ENCODE measurements around the gene TP53I13. TPM values are rescaled to one million over a fixed set of nuclear protein-coding genes. Genes with fewer than 3 reads are reported as not detected.

Gene TP53I13
- total RNA-seq, 1 experiment from 2014 or later: 45.8 TPM

DNA sequence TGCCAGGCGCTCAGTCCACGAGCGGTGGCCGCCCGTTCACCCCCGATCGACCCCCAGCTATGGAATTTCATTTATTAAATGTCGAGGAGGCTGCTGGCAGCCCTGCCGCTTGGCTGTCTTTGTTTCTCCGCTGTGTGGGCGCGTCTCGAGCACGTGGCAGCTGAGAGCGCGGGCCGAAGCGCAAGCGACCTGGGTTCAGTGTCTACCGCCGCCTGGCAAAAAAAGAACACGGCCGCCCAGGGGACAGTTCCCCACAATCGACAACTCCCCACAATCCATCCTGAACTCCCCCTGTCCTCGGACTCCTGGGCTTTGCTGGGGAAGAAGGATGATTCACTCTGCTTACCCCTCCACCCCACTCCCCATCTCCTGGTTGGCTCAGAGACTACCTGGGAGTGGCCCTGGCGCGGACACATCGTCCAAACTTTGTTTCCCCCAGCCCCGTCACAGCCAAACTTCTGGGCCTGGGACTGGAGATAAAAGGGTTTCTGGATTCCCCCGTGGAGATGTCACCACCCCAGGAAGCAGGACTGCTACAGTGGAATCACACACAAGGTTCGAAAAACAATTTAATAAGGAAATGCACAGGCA, 22.7 kb downstream of the TP53I13 start:
- DNase-seq: peak; percentile 91
- Histone ChIP-seq H3K36me3 (replicated peaks; ENCODE audit: control insufficient read depth, insufficient read depth, low read length) (no peaks in the 10 kb centered on the region), H3K27me3 (ENCODE audit: control insufficient read depth, insufficient read depth, low read length) (peaks cover 24% of the 10 kb centered on the region), H3K4me3 (ENCODE audit: insufficient read depth, low read depth, low read length) (peak overlapping the region; percentile 70)

DNA sequence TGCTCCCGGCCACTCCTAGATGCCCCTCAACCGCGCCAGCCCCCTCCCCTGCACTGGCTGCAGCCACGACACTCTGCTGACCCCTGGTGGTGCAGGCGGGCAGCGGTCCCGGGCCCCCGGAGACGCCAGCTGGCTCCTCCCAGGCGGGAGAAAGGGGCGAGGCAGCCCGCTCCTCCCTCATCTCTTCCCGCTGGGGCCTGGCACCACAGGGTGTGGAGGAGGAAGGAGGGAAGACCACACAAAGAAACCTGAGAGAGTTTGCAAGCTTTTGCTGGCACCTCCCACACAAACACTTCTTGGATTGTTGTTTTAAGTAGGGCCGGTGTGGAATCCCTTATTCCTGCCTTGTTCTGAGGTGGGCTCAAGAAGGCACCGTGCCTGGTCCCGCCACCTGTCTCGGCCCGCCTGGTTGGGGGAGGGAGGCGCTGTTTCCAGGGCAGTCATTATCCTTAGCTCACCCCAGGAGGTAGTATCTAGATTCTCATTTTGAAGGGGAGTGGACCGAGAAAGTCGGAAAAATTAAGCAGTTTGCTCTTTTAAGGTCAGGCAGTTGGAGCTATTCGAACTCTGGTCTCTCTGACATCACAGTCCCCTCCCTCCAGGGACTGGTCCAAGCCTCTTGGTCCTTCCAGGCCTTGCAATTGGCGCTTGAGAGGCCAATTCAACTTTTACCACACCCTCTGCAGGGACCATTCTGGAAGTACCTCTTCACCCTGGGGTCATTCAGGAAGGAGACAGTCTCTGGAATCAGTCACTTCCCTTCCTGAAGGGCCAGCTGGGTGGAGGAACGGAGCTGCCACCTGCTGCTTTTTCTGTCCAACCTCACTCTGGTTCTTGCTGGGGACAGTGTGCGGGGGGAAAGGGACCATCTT, 23.5 kb downstream of the TP53I13 start:
- Histone ChIP-seq H3K27me3 (ENCODE audit: control insufficient read depth, insufficient read depth, low read length) (peaks cover 24% of the 10 kb centered on the region), H3K4me3 (ENCODE audit: insufficient read depth, low read depth, low read length) (peak overlapping the region; percentile 70), H3K36me3 (replicated peaks; ENCODE audit: control insufficient read depth, insufficient read depth, low read length) (no peaks in the 10 kb centered on the region)
- DNase-seq: peak; percentile 99

DNA sequence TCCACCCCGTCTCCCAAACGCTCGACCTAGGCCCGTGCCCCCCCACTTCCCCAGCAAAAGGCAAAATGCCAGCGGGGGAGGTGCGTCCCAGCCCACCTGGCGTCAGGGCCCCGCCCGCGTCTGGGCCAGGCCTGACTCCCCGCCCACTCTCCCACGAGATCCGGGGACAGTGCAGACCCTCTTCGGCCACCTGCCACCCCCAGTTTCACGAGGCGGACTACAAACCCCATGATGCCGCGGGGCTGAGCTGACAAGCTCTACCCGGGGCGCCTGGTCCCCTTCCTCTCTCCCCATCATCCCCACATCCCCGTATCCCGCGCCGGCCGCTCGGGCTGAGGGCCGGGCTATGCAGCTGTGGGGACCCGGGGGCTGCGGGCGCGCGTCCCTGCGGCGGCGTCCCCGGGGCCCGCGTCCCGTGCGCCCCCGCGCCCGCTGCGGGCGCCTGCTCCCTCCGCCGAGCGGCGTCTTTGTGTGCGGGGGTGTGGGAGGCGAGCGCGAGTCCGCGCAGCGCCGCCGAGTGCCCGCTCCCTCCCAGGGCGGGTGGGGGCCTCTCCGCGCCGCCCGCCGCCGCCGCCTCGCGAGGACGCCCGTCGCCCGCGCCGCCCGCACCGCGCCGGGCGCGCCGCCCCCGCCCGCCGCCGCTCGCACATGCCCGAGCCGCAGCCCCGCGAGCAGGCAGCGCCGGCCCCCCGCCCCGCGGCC, 24.5 kb downstream of the TP53I13 start, which contains the start of gene ANKRD13B:
ANKRD13B (plus strand) TSS at position 283 of the 702 bp plus-strand sequence. CDS start 490 bp downstream, outside the sequence.
- DNase-seq: peak; percentile 85
- H3K36me3 ChIP-seq (replicated peaks; ENCODE audit: control insufficient read depth, insufficient read depth, low read length): no peaks in the 10 kb centered on the region
- peaks cover 24% of the 10 kb centered on the region for H3K27me3 ChIP-seq (ENCODE audit: control insufficient read depth, insufficient read depth, low read length)

DNA sequence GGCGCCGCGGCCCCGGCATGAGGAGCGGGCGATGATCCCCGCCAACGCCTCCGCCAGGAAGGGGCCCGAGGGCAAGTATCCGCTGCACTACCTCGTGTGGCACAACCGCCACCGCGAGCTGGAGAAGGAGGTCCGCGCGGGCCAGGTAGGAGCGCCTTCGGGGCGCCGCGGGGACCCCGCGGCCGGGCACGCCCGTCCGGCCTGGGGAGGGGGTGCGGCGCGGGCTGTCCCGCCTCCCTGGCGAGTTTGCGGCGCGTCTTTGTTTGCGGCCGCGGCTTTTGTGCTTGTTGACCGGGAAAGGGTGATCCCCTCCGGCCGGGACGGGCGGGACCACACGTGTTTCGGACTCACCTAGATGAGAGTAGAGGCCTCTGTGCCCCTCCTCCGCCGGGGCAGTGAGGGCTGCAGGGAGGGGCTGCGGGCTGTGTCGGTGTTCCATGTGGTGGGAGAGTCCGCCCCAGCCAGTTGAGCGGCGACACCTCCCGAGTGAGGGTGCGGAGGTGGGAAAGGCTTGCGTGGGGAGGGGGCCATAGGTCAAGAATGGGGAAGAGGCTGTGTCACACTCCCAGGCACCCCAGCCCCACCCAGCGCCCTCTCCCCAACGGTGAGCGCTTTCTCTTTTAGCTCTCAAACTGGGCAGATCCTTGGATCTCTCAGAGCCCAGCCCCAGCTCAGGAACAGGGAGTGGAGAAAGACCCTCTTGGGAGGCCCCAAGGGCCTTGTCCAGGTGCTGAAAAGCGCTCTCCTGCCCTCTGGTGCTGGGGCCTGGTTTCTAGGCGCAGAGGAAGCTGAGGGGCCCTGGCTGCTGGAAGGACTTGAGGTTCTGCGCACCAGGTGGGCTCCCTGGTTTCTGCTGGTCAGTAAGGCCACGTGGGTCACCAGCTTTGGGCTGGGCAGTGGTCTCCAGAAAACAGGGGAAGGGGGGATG, 25.4 kb downstream of the TP53I13 start:
- no peaks in the 10 kb centered on the region for H3K36me3 ChIP-seq (replicated peaks; ENCODE audit: control insufficient read depth, insufficient read depth, low read length)
- H3K27me3 ChIP-seq (ENCODE audit: control insufficient read depth, insufficient read depth, low read length): peaks cover 22% of the 10 kb centered on the region
- DNase-seq: peak; percentile 90
- H3K4me3 ChIP-seq (ENCODE audit: insufficient read depth, low read depth, low read length): peak overlapping the region; percentile 47

More for the DNA sequence above, 24.5 kb downstream of the TP53I13 start, which contains the start of gene ANKRD13B:
- peak within 1 kb of the TSS; percentile 70 for H3K4me3 ChIP-seq (ENCODE audit: insufficient read depth, low read depth, low read length)

DNA sequence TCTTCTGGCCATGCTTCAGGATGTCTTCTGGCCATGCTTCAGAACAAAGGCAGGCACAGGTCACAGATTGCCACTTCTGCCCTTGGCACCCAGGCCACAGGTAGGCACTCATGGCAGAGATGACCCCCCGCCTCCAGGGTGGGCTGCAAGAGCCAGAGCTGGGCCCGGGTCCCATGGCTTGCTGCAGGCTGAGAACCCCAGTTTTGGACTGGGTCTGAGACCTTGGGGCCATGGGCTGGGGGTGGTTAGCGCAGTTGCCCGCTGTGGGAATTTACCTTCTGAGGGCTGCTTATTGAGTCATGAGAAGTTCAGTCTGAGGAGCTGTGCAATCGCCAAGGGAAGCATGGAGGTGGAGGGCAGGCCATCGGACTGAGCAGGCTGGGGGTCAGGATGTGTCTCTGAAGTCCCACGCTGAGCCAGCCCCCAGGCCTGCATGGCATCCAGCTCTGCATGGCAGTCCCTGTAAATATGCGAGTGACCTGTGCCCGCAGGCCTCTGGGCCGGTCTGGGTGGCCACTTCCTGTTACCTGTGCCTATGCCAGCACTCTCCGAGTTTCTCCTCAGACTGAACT, 26.1 kb downstream of the TP53I13 start:
- no peak for DNase-seq
- no peaks in the 10 kb centered on the region for H3K36me3 ChIP-seq (replicated peaks; ENCODE audit: control insufficient read depth, insufficient read depth, low read length)
- no peak overlapping the region for H3K4me3 ChIP-seq (ENCODE audit: insufficient read depth, low read depth, low read length)
- H3K27me3 ChIP-seq (ENCODE audit: control insufficient read depth, insufficient read depth, low read length): peaks cover 22% of the 10 kb centered on the region

DNA sequence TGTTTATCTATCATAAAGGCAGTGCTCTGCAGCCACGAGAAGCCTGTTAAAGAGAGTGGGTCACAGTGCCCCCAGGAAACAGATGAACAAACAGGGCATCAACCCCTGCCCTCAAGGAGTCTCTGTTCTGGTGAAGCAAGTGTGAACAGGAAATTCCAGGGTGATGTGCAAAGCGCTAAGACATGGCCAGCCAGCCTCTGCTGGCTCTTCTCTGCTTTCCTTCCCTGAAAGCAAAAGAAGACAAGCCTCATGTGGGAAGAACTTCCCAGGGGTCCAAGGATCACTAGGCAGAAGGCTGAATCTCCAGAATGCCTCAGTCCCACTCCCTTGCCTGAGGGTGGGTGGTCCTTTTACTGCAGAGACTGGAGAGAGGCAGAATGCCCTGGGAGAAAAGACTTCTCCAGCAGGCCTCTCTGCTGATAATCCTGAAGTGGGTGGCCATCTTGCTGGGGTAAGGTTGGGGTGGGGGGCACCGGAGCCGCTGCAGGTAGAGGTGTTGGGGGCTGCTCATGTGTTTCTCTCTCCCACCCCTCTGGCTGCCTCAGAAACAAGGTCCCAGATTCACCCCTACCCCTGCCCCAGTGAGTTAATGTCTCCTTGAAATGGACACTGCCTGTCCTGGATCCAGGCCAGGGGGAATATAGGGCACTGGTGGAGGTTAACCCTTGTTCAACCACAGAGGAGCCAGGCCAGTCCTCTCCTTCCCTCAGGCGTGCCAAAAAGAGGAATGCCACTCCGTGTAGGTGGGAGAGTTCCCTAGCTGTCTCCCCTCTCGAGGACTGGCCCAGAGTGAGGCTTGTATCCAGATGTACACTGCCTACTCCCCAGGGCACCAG, 26.8 kb downstream of the TP53I13 start:
- no peak overlapping the region for H3K4me3 ChIP-seq (ENCODE audit: insufficient read depth, low read depth, low read length)
- no peaks in the 10 kb centered on the region for H3K36me3 ChIP-seq (replicated peaks; ENCODE audit: control insufficient read depth, insufficient read depth, low read length)
- peaks cover 17% of the 10 kb centered on the region for H3K27me3 ChIP-seq (ENCODE audit: control insufficient read depth, insufficient read depth, low read length)
- no peak for DNase-seq

DNA sequence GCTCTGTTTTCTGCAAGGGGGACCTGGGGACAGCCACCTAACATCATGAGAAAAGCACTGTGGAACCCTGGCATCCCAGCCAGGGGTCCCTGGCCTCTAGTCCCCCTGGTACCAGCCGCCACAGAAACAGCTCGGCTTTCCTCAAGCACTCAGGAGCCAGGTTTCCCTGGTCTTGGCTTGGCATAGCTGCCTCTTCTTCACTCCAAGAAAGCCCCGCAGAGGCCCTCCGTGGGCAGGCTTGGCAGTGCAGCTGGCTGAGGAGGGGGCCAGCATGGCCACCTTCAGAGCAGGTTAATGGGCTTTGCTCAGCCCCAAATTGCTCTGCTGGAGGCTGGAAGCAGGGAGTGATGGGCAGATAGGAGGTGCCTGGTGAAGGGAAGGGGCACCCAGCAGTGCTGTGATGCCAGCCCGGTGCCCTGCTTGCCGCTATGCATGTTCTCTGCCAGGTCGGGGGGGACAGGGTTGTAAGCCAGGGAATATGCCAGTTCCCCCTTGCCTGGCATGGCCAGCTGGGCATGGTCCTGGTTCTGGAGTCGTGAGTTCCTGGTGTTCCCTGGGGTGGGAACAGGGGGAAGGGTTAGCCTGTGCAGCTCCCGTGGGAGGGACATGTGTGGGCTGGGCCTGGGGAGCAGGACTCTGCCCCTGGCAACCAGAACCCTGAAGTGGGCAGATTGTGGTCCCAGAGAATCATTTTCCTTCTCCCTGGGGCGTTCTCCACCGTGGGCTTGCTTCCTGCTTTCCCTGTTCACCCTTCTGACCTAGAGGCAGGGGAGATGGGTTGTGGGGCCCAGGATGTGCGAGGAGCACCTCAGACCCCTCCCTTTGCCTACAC, 27.7 kb downstream of the TP53I13 start:
- Histone ChIP-seq H3K4me3 (ENCODE audit: insufficient read depth, low read depth, low read length) (no peak overlapping the region), H3K27me3 (ENCODE audit: control insufficient read depth, insufficient read depth, low read length) (peaks cover 15% of the 10 kb centered on the region), H3K36me3 (replicated peaks; ENCODE audit: control insufficient read depth, insufficient read depth, low read length) (no peaks in the 10 kb centered on the region)
- no peak for DNase-seq

DNA sequence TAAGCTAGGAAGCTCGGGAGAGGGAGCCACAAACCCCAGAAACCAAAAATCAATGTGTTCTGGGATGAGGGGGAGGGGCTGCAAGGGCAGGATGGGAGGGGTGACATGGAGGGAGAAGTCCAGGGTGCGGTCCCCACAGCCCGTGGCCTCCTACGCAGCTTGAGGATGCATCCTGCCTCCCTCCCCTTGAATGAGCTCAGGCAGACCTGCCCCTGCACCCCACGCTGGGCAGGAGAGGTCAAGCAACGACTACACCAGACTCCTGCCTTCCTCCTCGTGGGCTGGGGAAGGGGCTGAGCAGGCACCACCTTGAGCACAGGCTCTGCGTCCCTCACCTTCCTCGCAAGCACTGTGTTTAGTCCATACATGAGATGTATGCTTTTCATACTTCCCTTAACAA, 28.3 kb downstream of the TP53I13 start:
- DNase-seq: peak; percentile 58
- Histone ChIP-seq H3K27me3 (ENCODE audit: control insufficient read depth, insufficient read depth, low read length) (peaks cover 15% of the 10 kb centered on the region), H3K36me3 (replicated peaks; ENCODE audit: control insufficient read depth, insufficient read depth, low read length) (no peaks in the 10 kb centered on the region), H3K4me3 (ENCODE audit: insufficient read depth, low read depth, low read length) (no peak overlapping the region)

DNA sequence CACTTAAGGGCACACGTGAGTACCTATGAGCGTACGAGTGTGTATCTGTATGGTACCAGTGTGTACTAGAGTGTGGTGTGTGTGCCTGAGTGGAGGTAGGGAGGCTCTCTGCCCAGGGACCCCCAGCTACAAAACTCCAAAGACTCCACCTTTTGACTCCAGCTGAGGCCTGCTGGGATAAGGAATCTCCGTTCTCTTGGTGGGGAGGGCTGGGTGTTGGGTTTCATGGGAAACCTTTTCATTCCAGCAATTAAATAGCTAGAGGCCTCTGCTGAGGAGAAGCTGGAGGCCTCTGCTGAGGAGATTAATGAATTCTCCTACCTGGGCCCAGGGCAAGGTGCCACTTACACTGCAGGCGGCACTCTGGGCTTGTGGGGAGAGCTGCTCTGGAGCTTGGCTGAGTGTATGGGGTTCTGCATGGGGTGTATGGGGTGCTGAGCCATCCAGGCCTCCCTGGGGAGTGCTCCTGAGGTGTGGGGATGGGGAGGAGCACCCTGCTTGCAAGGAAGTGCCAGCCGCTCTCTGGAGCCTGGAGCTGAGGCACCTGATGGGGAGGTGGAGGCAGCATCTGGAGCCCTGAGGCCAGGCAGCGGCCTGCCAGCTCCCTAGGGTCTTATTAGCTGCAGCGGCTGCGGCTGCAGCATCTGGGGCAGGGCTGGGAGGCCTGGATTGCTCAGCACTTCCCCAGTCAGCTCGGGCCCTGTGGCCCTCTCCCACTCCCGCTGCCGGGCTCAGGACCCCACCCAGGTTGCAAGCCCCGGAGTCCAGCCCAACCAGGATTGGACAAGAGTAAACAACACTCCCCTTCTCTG, 29.1 kb downstream of the TP53I13 start:
- DNase-seq: peak; percentile 68
- H3K4me3 ChIP-seq (ENCODE audit: insufficient read depth, low read depth, low read length): no peak overlapping the region

DNA sequence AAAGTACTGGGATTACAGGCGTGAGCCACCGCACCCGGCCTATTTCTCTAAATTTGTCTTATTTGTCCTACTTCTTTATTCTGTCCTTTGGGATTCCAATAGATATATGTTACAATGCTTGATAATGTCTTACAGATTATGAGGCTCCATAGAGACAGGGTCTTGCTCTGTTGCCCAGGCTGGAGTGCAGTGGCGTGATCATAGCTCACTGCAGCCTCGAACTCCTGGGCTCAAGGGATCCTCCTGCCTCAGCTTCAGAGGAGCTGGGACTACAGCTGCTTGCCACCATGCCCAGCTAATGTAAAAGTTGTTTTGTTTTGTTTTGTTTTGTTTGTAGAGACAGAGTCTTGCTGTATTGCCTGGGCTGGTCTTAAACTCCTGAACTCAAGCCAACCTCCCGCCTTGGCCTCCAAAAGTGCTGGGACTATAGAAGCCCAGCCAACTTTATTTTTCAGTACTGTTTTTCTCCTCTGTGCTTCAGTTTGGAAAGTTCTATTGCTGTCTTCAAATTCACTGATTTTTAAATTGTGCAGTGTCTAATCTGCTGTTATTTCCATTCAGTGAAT, 34.7 kb downstream of the TP53I13 start:
- no peak for DNase-seq
- Histone ChIP-seq H3K36me3 (replicated peaks; ENCODE audit: control insufficient read depth, insufficient read depth, low read length) (no peaks in the 10 kb centered on the region), H3K4me3 (ENCODE audit: insufficient read depth, low read depth, low read length) (no peak overlapping the region), H3K27me3 (ENCODE audit: control insufficient read depth, insufficient read depth, low read length) (no peaks in the 10 kb centered on the region)

More for the DNA sequence above, 29.1 kb downstream of the TP53I13 start:
- peaks cover 15% of the 10 kb centered on the region for H3K27me3 ChIP-seq (ENCODE audit: control insufficient read depth, insufficient read depth, low read length)
- no peaks in the 10 kb centered on the region for H3K36me3 ChIP-seq (replicated peaks; ENCODE audit: control insufficient read depth, insufficient read depth, low read length)

DNA sequence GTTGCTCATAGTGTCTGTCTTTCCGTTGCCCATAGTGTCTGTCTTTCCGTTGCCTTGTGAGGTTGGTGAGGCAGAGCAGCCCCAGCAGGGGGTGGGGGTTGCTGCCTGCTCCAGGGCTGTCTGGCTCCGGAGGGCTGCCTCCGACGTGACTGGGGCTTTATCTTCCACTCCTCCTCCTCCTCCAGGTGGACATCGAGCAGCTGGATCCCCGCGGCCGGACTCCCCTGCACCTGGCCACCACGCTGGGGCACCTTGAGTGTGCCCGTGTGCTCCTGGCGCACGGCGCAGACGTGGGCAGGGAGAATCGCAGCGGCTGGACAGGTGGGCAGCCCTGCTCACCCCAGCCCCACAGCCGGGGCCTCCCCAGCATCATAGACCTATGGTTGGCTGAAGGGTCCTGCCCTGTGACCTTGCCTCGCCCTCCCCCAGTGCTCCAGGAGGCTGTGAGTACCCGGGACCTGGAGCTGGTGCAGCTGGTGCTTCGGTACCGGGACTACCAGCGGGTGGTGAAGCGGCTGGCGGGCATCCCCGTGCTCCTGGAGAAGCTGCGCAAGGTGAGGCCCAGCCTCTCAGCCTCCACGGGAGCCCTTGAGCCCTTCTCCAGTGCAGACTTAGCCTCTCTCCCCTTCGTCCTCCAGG, 39.2 kb downstream of the TP53I13 start:
- peak; percentile 57 for DNase-seq
- no peaks in the 10 kb centered on the region for H3K36me3 ChIP-seq (replicated peaks; ENCODE audit: control insufficient read depth, insufficient read depth, low read length)
- H3K27me3 ChIP-seq (ENCODE audit: control insufficient read depth, insufficient read depth, low read length): peaks cover 4% of the 10 kb centered on the region; the same call in 1 of the 2 replicates
- no peak overlapping the region for H3K4me3 ChIP-seq (ENCODE audit: insufficient read depth, low read depth, low read length)
